ENCODE results near the gene TBL3. TPM values are rescaled to one million over a fixed set of nuclear protein-coding genes. Genes with fewer than 3 reads are reported as not detected.

Gene TBL3
- polyA plus RNA-seq, 1 donor (not counting 4 experiments of a cell fraction or from before 2014, with no cell fraction given), result 27.8 TPM

- peaks cover 15% of the 10 kb centered on the region for H3K4me1 ChIP-seq (ENCODE audit: control insufficient read depth, extremely low read depth, insufficient read depth, low read length)
- H2AFZ ChIP-seq (ENCODE audit: control insufficient read depth, low read length), result peak overlapping the region; percentile 37
- no peak for TF ChIP-seq EZH2 (IDR thresholded peaks at IDR 0.05; ENCODE audit: low read length)
- TF ChIP-seq, protein P1, sequence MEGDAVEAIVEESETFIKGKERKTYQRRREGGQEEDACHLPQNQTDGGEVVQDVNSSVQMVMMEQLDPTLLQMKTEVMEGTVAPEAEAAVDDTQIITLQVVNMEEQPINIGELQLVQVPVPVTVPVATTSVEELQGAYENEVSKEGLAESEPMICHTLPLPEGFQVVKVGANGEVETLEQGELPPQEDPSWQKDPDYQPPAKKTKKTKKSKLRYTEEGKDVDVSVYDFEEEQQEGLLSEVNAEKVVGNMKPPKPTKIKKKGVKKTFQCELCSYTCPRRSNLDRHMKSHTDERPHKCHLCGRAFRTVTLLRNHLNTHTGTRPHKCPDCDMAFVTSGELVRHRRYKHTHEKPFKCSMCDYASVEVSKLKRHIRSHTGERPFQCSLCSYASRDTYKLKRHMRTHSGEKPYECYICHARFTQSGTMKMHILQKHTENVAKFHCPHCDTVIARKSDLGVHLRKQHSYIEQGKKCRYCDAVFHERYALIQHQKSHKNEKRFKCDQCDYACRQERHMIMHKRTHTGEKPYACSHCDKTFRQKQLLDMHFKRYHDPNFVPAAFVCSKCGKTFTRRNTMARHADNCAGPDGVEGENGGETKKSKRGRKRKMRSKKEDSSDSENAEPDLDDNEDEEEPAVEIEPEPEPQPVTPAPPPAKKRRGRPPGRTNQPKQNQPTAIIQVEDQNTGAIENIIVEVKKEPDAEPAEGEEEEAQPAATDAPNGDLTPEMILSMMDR (optimal IDR thresholded peaks at IDR 0.05 in 1 of 3, IDR thresholded peaks at IDR 0.05 in 1 of 3, conservative IDR thresholded peaks at IDR 0.05 in 1 of 3; ENCODE audit: extremely low read depth in 1 of 3, insufficient read depth in 2 of 3, low read length in 3 of 3), result peak in 1 of 3 experiments; percentile 38
- no peaks in the 10 kb centered on the region for H3K79me2 ChIP-seq (ENCODE audit: control insufficient read depth, insufficient read depth, low read length)
- H3K9ac ChIP-seq (ENCODE audit: control insufficient read depth, extremely low read depth, insufficient read depth, low read length), result peak overlapping the region; percentile 9
- no peaks in the 10 kb centered on the region for H3K27me3 ChIP-seq (ENCODE audit: control insufficient read depth, extremely low read depth, insufficient read depth, low read length)
- no peaks in the 10 kb centered on the region for H3K9me1 ChIP-seq (ENCODE audit: control insufficient read depth, extremely low read depth, insufficient read depth, low read length)
- dilution Hi-C loops (cut with MboI; ENCODE audit: extremely low pct_ligation_motif_present, low sequenced_read_pairs), result no loop called here
- H3K9me3 ChIP-seq (ENCODE audit: control insufficient read depth, low read depth, low read length), result no peaks in the 10 kb centered on the region
- H3K4me3 ChIP-seq (ENCODE audit: control insufficient read depth in 2 of 3, extremely low read depth in 1 of 3, insufficient read depth in 2 of 3, low read depth in 1 of 3, low read length in 3 of 3), result peak overlapping the region; percentile 36 to 59 (median 55)
- H3K4me2 ChIP-seq (ENCODE audit: control insufficient read depth, extremely low read depth, insufficient read depth, low read depth, low read length), result peak overlapping the region; percentile 76
- no peaks in the 10 kb centered on the region for H3K36me3 ChIP-seq (ENCODE audit: control insufficient read depth in 2 of 2, extremely low read depth in 1 of 2, insufficient read depth in 2 of 2, low read length in 2 of 2)
- no peak overlapping the region for H3K27ac ChIP-seq (ENCODE audit: control insufficient read depth, insufficient read depth, low read length)
- H4K20me1 ChIP-seq (ENCODE audit: control insufficient read depth, extremely low read depth, insufficient read depth, low read length), result no peaks in the 10 kb centered on the region
- peak; percentile 20 for FAIRE-seq
- no peak for DNase-seq (ENCODE audit: low read depth, low spot score)
These were observed 55.5 kb downstream of the TBL3 start for GRCh38 chr16:2027024-2028010.

DNA sequence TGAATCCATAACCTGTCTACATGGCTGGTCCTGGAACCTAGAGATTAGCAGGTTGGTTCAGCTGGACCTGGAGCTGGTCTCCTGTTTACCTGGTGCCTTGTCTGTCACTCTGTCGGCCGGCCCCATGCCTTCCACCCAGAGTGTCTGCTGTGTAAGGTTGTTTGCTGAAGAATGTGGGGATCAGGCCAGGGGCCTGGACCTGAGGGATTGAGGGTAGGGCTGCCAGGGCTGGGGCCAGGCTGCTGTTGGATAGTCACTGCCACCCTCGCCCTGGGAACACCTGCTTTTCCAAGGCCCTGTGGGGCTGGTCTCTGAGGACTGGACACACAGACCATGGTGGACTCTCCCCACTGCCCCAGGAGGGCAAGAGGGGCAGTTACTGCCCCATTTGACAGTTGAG is 56.3 kb downstream of the TBL3 start:
- Histone ChIP-seq H3K4me2 (ENCODE audit: control insufficient read depth, extremely low read depth, insufficient read depth, low read depth, low read length) (peak overlapping the region; percentile 76), H3K9ac (ENCODE audit: control insufficient read depth, extremely low read depth, insufficient read depth, low read length) (no peak overlapping the region), H3K4me3 (ENCODE audit: control insufficient read depth in 2 of 3, extremely low read depth in 1 of 3, insufficient read depth in 2 of 3, low read depth in 1 of 3, low read length in 3 of 3) (no peak overlapping the region), H2AFZ (ENCODE audit: control insufficient read depth, low read length) (no peak overlapping the region), H3K27me3 (ENCODE audit: control insufficient read depth, extremely low read depth, insufficient read depth, low read length) (no peaks in the 10 kb centered on the region), H3K9me3 (ENCODE audit: control insufficient read depth, low read depth, low read length) (no peaks in the 10 kb centered on the region), H4K20me1 (ENCODE audit: control insufficient read depth, extremely low read depth, insufficient read depth, low read length) (no peaks in the 10 kb centered on the region), H3K36me3 (ENCODE audit: control insufficient read depth in 2 of 2, extremely low read depth in 1 of 2, insufficient read depth in 2 of 2, low read length in 2 of 2) (no peaks in the 10 kb centered on the region), H3K9me1 (ENCODE audit: control insufficient read depth, extremely low read depth, insufficient read depth, low read length) (no peaks in the 10 kb centered on the region), H3K79me2 (ENCODE audit: control insufficient read depth, insufficient read depth, low read length) (no peaks in the 10 kb centered on the region), H3K27ac (ENCODE audit: control insufficient read depth, insufficient read depth, low read length) (no peak overlapping the region), H3K4me1 (ENCODE audit: control insufficient read depth, extremely low read depth, insufficient read depth, low read length) (peaks cover 10% of the 10 kb centered on the region)
- no peak for DNase-seq (ENCODE audit: low read depth, low spot score)
- dilution Hi-C loops (cut with MboI; ENCODE audit: extremely low pct_ligation_motif_present, low sequenced_read_pairs), result no loop called here
- FAIRE-seq, result no peak
- TF ChIP-seq, protein P1 (optimal IDR thresholded peaks at IDR 0.05 in 1 of 3, IDR thresholded peaks at IDR 0.05 in 1 of 3, conservative IDR thresholded peaks at IDR 0.05 in 1 of 3; ENCODE audit: extremely low read depth in 1 of 3, insufficient read depth in 2 of 3, low read length in 3 of 3), result no peak
- TF ChIP-seq EZH2 (IDR thresholded peaks at IDR 0.05; ENCODE audit: low read length), result no peak

All from keratinocyte (primary cell).